HG02884 (cell line): ENCODE measurements around the gene FGD2.
"Not testable (repeated sequence)": the region's sequence is repeated elsewhere in the genome, so short reads cannot be mapped to it uniquely, and the experiment has no call there.

ENCODE experiments used
- ATAC-seq: cut with Tn5 transposase; IDR thresholded peaks from one replicate; pipeline ENCODE4 v1.9.1; 2021; ENCODE audit warnings: mild to moderate bottlenecking, moderate library complexity; ENCODE audit not compliant: unreplicated experiment

The FGD2 gene

DNA sequence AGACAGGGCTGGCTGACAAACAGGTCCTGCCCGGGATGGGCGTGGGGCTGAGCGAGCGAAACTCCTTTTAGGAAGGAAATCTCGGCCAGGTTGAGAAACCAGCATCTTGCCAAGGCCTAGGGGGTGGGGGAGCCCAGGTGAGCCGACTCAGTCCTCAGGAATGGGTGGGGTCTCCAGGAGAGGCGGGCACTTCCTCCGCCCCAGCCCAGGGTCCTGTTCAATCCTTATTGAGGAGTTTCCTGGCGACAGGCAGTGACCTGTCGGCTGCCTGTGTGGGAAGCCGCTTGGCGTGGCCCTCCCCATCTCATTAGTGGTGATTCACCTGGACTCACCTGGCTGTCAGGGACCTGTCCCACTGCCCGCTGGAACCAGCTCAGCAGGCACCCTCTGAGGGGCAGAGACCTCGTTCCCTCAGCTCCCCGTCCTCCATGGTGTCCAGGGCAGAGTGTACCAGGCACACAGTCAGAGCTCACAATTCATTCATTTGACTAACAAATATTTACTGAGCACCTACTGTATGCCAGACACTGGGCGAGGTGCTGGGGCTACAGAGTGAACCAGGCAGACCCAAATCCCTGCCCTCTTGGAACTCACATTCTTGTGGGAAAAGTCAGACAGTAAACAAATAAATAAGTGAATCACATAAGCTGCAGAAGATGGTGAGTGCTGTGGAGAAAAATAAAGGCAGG, 51.1 kb downstream of the FGD2 start:
- no peak for ATAC-seq

GRCh38 chr6:37057128-37057471, 51.6 kb downstream of the FGD2 start:
- no peak for ATAC-seq

- no peak for ATAC-seq
These were observed 52.2 kb downstream of the FGD2 start for GRCh38 chr6:37057678-37058077.

GRCh38 chr6:37058084-37058586, 52.7 kb downstream of the FGD2 start:
- ATAC-seq, result no peak

DNA sequence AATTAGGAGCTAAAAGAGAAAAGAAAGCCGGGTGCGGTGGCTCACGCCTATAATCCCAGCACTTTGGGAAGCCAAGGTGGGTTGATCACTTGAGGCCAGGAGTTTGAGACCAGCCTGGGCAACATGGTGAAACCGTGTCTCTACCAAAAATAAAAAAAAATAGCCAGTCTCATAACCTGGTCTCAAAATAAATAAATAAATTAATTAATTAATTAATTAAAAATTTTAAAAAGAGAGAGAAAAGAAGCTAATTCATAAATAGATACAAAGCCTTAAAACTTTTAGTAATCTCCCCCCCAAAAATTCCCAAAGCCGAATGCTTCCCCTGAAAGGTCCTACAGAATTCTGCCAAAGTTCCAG, 53.5 kb downstream of the FGD2 start:
- not testable (repeated sequence) for ATAC-seq

DNA sequence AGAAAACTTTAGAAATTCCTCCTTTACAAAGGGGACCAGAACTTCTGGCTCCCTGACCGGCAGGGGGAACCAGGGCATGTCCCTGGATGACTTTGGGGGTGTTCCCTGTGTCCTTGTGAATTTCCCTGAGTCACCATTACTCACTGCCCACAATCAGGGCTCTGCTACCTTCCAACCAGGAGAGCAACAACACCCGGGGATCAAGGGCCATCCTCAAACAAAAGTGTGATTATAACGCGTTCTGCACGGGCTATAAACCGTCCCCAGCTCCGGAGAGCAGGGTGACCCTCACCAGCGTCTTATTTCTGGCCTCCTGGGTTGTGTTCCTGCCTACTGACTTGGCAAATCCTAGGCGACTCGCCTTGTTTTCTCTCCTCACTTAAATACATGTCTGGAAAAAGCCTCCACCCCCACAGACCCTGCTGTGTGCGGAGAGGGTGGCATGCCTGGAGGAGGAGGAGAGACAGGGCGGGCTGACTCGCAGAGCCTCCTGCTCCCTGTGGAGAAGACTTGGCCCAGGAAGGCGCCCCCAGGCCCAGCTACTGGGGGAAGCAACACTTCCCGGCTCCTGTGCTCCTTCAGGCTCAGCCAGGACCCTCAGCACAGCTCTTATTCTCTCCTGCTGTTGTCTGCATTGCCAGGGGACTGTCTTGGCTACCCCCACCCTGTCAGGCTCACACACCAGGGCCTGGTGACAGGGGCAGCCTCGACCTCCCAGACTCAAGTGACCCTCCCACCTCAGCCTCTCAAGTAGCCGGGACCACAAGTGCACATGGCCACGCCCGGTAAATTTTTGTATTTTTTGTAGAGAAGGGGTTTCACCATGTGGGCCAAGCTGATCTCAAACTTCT, 54.1 kb downstream of the FGD2 start:
- no peak for ATAC-seq

GRCh38 chr6:37060195-37060559, 54.7 kb downstream of the FGD2 start:
- ATAC-seq, result no peak

- no peak for ATAC-seq
These were observed 55.8 kb downstream of the FGD2 start for GRCh38 chr6:37061157-37061804.

GRCh38 chr6:37062424-37062823, 57.0 kb downstream of the FGD2 start:
- no peak for ATAC-seq

DNA sequence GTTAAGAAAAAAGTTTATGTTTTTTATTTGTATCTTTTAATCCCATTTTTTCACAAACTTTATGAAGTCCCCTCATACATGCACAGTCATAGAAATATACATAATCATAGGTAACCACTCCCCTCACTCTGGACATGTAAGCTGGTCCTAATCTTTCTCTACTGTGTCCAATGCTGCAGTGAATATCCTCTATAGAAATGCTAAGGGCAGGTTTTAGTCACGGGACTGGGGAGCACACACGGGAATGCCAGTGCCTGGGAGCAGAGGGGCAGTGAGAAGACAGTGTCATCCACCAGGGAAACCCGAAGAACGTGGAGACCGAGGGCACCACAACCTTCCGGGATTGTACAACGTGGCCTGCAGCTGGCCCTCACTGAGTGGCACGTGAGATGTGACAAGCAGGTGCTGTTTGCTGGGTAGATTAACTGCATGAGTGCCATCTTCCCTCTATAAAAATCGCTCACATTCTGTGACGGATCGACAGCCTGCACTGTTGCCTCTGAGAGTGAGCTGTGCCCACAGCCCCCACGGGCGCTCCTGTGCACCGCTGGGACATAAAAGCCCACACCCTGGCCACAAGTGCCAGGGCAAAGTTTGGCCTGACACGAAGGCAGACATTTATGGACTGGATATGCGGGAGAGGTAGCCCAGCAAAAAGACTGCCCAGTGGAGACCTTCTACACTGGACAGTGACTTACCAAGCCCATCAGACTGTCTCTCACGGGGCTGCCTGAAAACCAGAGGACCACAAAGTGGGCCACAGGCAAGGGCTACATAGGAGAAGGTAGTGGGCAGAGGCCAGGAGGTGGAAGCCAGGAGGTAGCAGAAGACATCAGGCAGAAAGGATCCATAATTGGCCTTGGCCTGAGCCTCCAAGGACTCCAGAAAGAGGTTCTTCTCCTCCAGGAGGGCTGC, 63.2 kb downstream of the FGD2 start:
- no peak for ATAC-seq

DNA sequence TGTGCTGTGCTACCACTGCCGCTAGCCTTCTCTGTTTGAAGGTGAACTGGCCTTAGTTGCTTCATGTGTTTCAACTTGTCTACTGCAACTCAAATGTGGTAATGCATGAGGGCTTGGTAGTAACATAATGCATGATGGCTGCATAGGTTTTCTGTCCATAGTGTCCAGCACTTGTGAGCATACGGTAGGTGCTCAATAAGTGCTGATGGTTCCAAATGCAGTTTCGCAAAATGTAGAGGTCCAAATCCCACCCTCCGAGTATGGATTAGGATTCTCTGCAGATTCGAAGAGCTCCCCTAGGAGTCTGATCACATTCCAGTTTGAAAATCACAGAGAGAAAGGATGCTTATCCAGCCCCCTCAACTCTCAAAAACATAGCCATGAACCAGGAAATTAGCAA, 64.2 kb downstream of the FGD2 start:
- no peak for ATAC-seq

DNA sequence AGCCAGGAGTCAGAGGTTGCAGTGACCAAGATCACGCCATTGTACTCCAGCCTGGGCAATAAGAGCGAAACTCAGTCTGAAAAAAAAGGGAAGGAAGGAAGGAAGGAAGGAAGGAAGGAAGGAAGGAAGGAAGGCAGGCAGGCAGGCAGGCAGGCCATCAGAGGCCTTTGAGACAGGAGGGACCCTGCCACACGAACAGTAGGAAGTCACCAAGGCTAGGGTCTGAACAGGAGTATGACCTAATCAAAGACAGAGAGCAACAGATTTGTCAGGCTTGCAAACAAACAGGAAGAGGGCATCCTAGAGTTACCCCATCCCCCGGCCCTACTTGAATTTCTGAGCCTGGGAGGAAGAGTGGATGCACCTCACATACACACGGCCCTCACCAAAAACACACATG, 67.1 kb downstream of the FGD2 start:
- ATAC-seq, result no peak

DNA sequence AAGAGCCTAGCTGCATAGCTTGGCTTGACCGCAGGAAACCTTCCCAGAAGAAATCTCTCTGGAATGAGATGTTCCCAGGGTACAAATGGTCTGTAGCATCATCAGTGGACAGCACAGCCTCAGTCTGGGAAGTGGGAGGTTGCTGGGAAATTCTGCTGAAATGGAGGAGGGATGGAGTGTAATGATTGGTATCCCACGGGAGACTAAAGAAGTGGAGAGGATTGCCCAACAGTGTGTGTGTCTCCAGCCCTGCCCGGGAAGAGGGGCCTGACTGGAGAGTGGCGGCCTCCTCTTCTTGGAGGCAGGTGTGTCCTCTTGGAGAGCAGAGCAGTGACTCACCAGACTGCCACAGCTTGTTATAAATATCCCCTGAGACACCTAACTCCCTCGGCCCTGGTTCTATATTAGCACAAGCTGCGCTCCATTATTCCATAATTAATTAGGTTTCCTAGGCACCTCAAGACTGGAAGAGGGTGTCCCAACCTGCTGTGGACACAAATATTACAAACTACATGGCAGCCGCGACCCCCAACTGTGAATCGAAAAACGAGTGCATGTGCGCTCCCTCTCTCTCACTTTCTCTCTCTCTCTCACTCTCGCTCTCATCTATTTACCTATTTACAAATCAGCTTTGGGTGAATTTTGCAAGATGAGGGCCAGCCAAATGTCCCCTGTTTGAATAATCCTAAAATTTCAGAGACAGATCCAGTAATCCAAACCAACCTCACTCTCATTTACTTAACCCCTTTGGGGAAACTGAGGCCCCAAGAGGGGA, 68.8 kb downstream of the FGD2 start:
- ATAC-seq, result no peak

DNA sequence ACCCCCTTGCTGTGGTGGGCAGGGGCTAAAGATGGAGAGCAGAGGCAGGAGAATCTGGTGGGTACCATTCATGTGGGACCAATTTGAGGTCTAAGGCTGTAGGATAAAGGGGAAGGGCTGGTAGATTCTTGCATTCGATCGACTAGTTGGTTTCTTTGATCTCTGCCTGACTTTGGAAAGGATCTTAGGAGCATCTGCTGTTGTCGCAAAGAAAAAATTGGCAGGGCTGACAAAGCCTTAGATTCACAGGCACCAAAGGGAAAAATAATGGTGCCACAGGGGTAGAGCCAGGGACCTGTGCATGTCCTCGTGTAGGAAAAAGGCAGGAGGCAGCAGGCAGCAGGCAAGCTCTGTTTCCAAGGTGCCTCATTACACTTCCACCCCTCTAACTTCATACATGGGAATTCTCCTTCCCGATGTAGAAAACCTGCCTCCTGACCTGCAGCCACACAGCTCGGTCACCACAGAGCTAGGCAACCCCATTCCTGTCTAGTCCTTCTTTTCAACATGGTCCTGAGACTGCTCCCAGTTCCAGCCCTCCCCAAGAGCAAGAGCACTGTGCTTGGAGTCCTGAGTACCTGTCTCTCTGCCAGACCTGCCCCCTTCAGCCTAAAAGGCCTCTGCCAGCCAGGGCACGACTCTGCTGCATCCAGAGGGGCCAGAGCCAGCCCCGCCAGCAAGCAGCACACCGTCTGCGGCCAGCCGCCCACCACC, 71.9 kb downstream of the FGD2 start:
- ATAC-seq, result no peak

GRCh38 chr6:37077905-37078296, 72.4 kb downstream of the FGD2 start:
- no peak for ATAC-seq
